Transverse colon (tissue), 4 donors: Measurements from ENCODE around the gene DTNBP1. TPM values are rescaled to one million over a fixed set of nuclear protein-coding genes. Genes with fewer than 3 reads are reported as not detected.

Source experiments
- DNase-seq: peaks from one replicate; pipeline ENCODE4 v3.0.0-alpha.2; 2019
- H3K27ac ChIP-seq, 4 donors: fragments of 200-600 bp; sonication (generic); 2 replicates each; pipeline ENCODE4 v1.5.1; 2016 to 2018; ENCODE audit warnings: inconsistent platforms in 4 of 4
- H3K27me3 ChIP-seq: fragments of 200-600 bp; sonication (generic); 2 replicates; pipeline ENCODE4 v1.5.1; 2017; ENCODE audit warnings: inconsistent platforms
- H3K36me3 ChIP-seq, 4 donors: fragments of 200-600 bp; sonication (generic); 2 replicates each; pipeline ENCODE4 v1.5.1; 2017 to 2019; ENCODE audit warnings: inconsistent platforms in 4 of 4
- H3K4me1 ChIP-seq, 4 donors: fragments of 200-600 bp; sonication (generic); 2 replicates each; pipeline ENCODE4 v1.5.1; 2017 to 2020; ENCODE audit warnings: inconsistent platforms in 4 of 4
- H3K4me3 ChIP-seq, 4 donors: fragments of 200-600 bp; sonication (generic); 1 replicate in 1 of 4; 2 replicates in 3 of 4; pipeline versions ENCODE4 v1.5.1 to v1.6.1; 2017 to 2019; ENCODE audit warnings: inconsistent platforms in 4 of 4
- H3K9me3 ChIP-seq, 2 donors: fragments of 200-600 bp; sonication (generic); 2 replicates each; pipeline ENCODE4 v1.5.1; 2017 to 2019; ENCODE audit warnings: inconsistent platforms in 2 of 2
- CTCF ChIP-seq, 5 experiments: fragments of 200-600 bp in 3 of 5; fragments of 450-650 bp in 2 of 5; sonication (generic) in 3 of 5; IDR thresholded peaks; 1 replicate in 2 of 5; 2 replicates in 3 of 5; pipeline ENCODE4 v1.5.1; 2016 to 2017; ENCODE audit warnings: antibody characterized with exemption in 5 of 5, inconsistent platforms in 3 of 5, mild to moderate bottlenecking in 2 of 5, moderate library complexity in 1 of 5
- EP300 ChIP-seq: sonication (generic); formaldehyde crosslinking; IDR thresholded peaks from one replicate; pipeline ENCODE4 v1.6.1; 2017; ENCODE audit warnings: antibody characterized with exemption, low read depth
- POLR2A ChIP-seq: fragments of 450-650 bp; IDR thresholded peaks from one replicate; pipeline ENCODE4 v1.6.1; 2016; ENCODE audit warnings: antibody characterized with exemption, mild to moderate bottlenecking, moderate library complexity
- POLR2AphosphoS5 ChIP-seq, 3 donors: sonication (generic); formaldehyde crosslinking; IDR thresholded peaks; one replicate each; pipeline ENCODE4 v1.6.1; 2016; ENCODE audit warnings: antibody characterized with exemption in 3 of 3
- WGBS, 2 donors: methylation state at CpG; one replicate each; pipeline ENCODE4 v1.1.5; 2018; ENCODE audit warnings: low coverage in 1 of 2; 5-methylcytosine and 5-hydroxymethylcytosine counted together
- in situ Hi-C, 4 donors: fragments of 200-750 bp; cut with MboI; loops; one replicate each; pipeline versions ENCODE4 v1.15.0 to v1.15.1; 2017; ENCODE audit warnings: low sequenced_read_pairs in 3 of 4, low pct_ligation_motif_present in 1 of 4, low pct_unique_long_range_greater_than_20kb in 1 of 4
- intact Hi-C: fragments of 100-400 bp; cut with DNase I; formaldehyde crosslinking; loops from one replicate; pipeline ENCODE4 v1.15.1; 2023; ENCODE audit warnings: low total_unique reads
- total RNA-seq, 4 donors: library from RNA; depleted of rRNA; stranded (reverse); fragments of >200 nt; gene quantifications; one replicate each; pipeline ENCODE4 v1.1.0, GENCODE V29; 2016

Gene DTNBP1
- total RNA-seq, 4 donors from 2014 or later, result 6.0 to 20.3 (median 16.0) TPM

GRCh38 chr6:15480525-15480924 lies 182.3 kb downstream of the DTNBP1 start:
- Histone ChIP-seq H3K27me3 (no peaks in the 10 kb centered on the region), H3K4me1 (peaks cover 0 to 16% (median 0%) of the 10 kb centered on the region in 4 donors), H3K36me3 (no peaks in the 10 kb centered on the region), H3K27ac (no peak overlapping the region), H3K4me3 (no peak overlapping the region), H3K9me3 (no peaks in the 10 kb centered on the region)
- 91% methylated on average over 6 to 7 of the region's 7 CpGs for WGBS, 2 donors
- DNase-seq, result no peak
- in situ Hi-C loops, result loop anchor here in 3 of 4 donors (25.0 kb wide), 1 partner anchor 1268 kb away; no protein-coding TSS in a partner anchor
- intact Hi-C loops, result no loop called here
- no peak for TF ChIP-seq CTCF (IDR thresholded peaks at IDR 0.05)
- TF ChIP-seq EP300, result no peak
- no peak for TF ChIP-seq POLR2AphosphoS5 (IDR thresholded peaks at IDR 0.05)

GRCh38 chr6:15479761-15480160 lies 183.1 kb downstream of the DTNBP1 start:
- no peak for TF ChIP-seq EP300
- TF ChIP-seq POLR2A, result no peak
- no peak for TF ChIP-seq POLR2AphosphoS5 (IDR thresholded peaks at IDR 0.05)
- no peak for TF ChIP-seq CTCF (IDR thresholded peaks at IDR 0.05)
- in situ Hi-C loops (loop anchor here in 3 of 4 donors (25.0 kb wide), 1 partner anchor 1267 kb away; no protein-coding TSS in a partner anchor), intact Hi-C loops (no loop called here)
- no peaks in the 10 kb centered on the region for H3K9me3 ChIP-seq
- no peak overlapping the region for H3K4me3 ChIP-seq
- no peaks in the 10 kb centered on the region for H3K36me3 ChIP-seq
- no peaks in the 10 kb centered on the region for H3K27me3 ChIP-seq
- peaks cover 0 to 16% (median 0%) of the 10 kb centered on the region in 4 donors for H3K4me1 ChIP-seq
- no peak for DNase-seq
- WGBS, 2 donors, result 76 to 94% methylated on average over 2 to 5 of the region's 5 CpGs
- no peak overlapping the region for H3K27ac ChIP-seq

GRCh38 chr6:15477746-15478145 lies 185.1 kb downstream of the DTNBP1 start:
- intact Hi-C loops, result no loop called here
- in situ Hi-C loops, result loop anchor here in 3 of 4 donors (25.0 kb wide), 1 partner anchor 1265 kb away; no protein-coding TSS in a partner anchor
- H3K27me3 ChIP-seq, result no peaks in the 10 kb centered on the region
- H3K27ac ChIP-seq, result no peak overlapping the region
- TF ChIP-seq POLR2AphosphoS5 (IDR thresholded peaks at IDR 0.05), result no peak
- TF ChIP-seq CTCF (IDR thresholded peaks at IDR 0.05), result no peak
- no peak for TF ChIP-seq EP300
- no peak for TF ChIP-seq POLR2A
- H3K4me3 ChIP-seq, result no peak overlapping the region
- H3K9me3 ChIP-seq, result no peaks in the 10 kb centered on the region
- DNase-seq, result no peak
- peaks cover 0 to 19% (median 0%) of the 10 kb centered on the region in 4 donors for H3K4me1 ChIP-seq
- no peaks in the 10 kb centered on the region for H3K36me3 ChIP-seq
- WGBS, 2 donors, result 69% methylated on average over 5 of the region's 5 CpGs; no CpG with 5 or more reads in 1 of the 2 donors

GRCh38 chr6:15476631-15477380 lies 186.0 kb downstream of the DTNBP1 start:
- 49 to 68% methylated on average over 3 to 7 of the region's 7 CpGs for WGBS, 2 donors
- Histone ChIP-seq H3K36me3 (no peaks in the 10 kb centered on the region), H3K4me3 (no peak overlapping the region), H3K4me1 (peaks cover 0 to 19% (median 0%) of the 10 kb centered on the region in 4 donors), H3K27me3 (no peaks in the 10 kb centered on the region), H3K27ac (peak overlapping the region in 3 of 4 donors; percentile 21 to 48 (median 35)), H3K9me3 (no peaks in the 10 kb centered on the region)
- intact Hi-C loops (no loop called here), in situ Hi-C loops (loop anchor here in 3 of 4 donors (25.0 kb wide), 1 partner anchor 1265 kb away; no protein-coding TSS in a partner anchor)
- no peak for DNase-seq
- TF ChIP-seq POLR2A, result no peak
- TF ChIP-seq CTCF (IDR thresholded peaks at IDR 0.05), result no peak
